IMR-90 (cell line): Measurements from ENCODE around the gene TENM4. TPM values are rescaled to one million over a fixed set of nuclear protein-coding genes. Genes with fewer than 3 reads are reported as not detected.

ENCODE experiments used
- ATAC-seq: fragments of 200-7000 bp; cut with Tn5 transposase; 2 replicates; pipeline ENCODE4 v1.9.1; 2020; ENCODE audit warnings: low read depth, mild to moderate bottlenecking, moderate library complexity
- BruUV-seq: library from RNA; stranded (reverse); fragments of 400-500 nt; replicated peaks from 2 replicates; lab custom pipeline; 2021; lab: Mats Ljungman, UMichigan
- CTCF ChIA-PET: fragments of 300-600 bp; formaldehyde crosslinking; extraction: SDS; loops from one replicate; lab custom pipeline; 2021; ENCODE audit warnings: antibody characterized with exemption; lab: Yijun Ruan, JAX
- POLR2A ChIA-PET: fragments of 300-600 bp; sonication (Branson Sonifier 250); formaldehyde crosslinking; loops from one replicate; lab custom pipeline; 2022; ENCODE audit warnings: antibody characterized with exemption; ENCODE audit not compliant: unreplicated experiment; lab: Charles Lee
- DNase-seq: peaks from one replicate; pipeline ENCODE4 v3.0.0; 2013
- H2AFZ ChIP-seq: replicated peaks from 2 replicates; pipeline ENCODE3; 2013; ENCODE audit warnings: low read length, mild to moderate bottlenecking; ENCODE audit not compliant: poor library complexity
- H2AK5ac ChIP-seq: 2 replicates; pipeline ENCODE4 v1.6.1; 2013; ENCODE audit warnings: low read depth, low read length, inconsistent platforms
- H2AK9ac ChIP-seq: replicated peaks from 2 replicates; pipeline ENCODE3; 2013; ENCODE audit warnings: mild to moderate bottlenecking, low read depth, low read length, moderate library complexity; ENCODE audit not compliant: poor library complexity
- H2BK120ac ChIP-seq: 2 replicates; pipeline ENCODE4 v1.6.1; 2013; ENCODE audit warnings: low read depth, low read length, inconsistent platforms
- H2BK15ac ChIP-seq: 3 replicates; pipeline ENCODE4 v1.6.1; 2013; ENCODE audit warnings: low read depth, low read length, inconsistent platforms
- H2BK20ac ChIP-seq: 2 replicates; pipeline ENCODE4 v1.6.1; 2013; ENCODE audit warnings: low read depth, mild to moderate bottlenecking, inconsistent platforms, low read length, moderate library complexity
- H2BK5ac ChIP-seq: 2 replicates; pipeline ENCODE4 v1.6.1; 2013; ENCODE audit warnings: mild to moderate bottlenecking, low read depth, low read length, inconsistent platforms; ENCODE audit not compliant: poor library complexity, severe bottlenecking
- H3K14ac ChIP-seq: replicated peaks from 2 replicates; pipeline ENCODE4 v1.6.1; 2013; ENCODE audit warnings: low read depth, low read length, inconsistent platforms
- H3K18ac ChIP-seq: 2 replicates; pipeline ENCODE4 v1.6.1; 2013; ENCODE audit warnings: low read depth, low read length, control low read depth
- H3K23ac ChIP-seq: 2 replicates; pipeline ENCODE4 v1.6.1; 2013; ENCODE audit warnings: low read depth, low read length, inconsistent platforms
- H3K27ac ChIP-seq: 2 replicates; pipeline ENCODE4 v1.5.1; 2013; ENCODE audit warnings: mild to moderate bottlenecking, control low read depth, low read length; ENCODE audit not compliant: insufficient read depth
- H3K27me3 ChIP-seq: 2 replicates; pipeline ENCODE4 v1.6.1; 2013; ENCODE audit warnings: low read length; ENCODE audit not compliant: control insufficient read depth, insufficient read depth
- H3K36me3 ChIP-seq: 2 replicates; pipeline ENCODE4 v1.6.1; 2013; ENCODE audit warnings: low read length, mixed read lengths; ENCODE audit not compliant: control insufficient read depth, insufficient read depth
- H3K4ac ChIP-seq: 2 replicates; pipeline ENCODE4 v1.6.1; 2013; ENCODE audit warnings: low read depth, low read length, inconsistent platforms
- H3K4me1 ChIP-seq: 2 replicates; pipeline ENCODE4 v1.6.1; 2013; ENCODE audit warnings: low read length, mixed read lengths; ENCODE audit not compliant: control insufficient read depth, insufficient read depth
- H3K4me2 ChIP-seq: 2 replicates; pipeline ENCODE4 v1.6.1; 2013; ENCODE audit warnings: low read depth, mild to moderate bottlenecking, control low read depth, low read length, moderate library complexity
- H3K4me3 ChIP-seq: 2 replicates; pipeline ENCODE4 v1.5.1; 2013; ENCODE audit warnings: low read depth, mild to moderate bottlenecking, control low read depth, low read length, moderate library complexity; ENCODE audit not compliant: insufficient read depth
- H3K56ac ChIP-seq: 2 replicates; pipeline ENCODE4 v1.6.1; 2013; ENCODE audit warnings: low read length, inconsistent platforms; ENCODE audit not compliant: insufficient read depth; ENCODE audit errors: extremely low read depth
- H3K79me1 ChIP-seq, 2 experiments: 2 replicates each; pipeline ENCODE4 v1.6.1; 2013; ENCODE audit warnings: low read length in 2 of 2, inconsistent platforms in 1 of 2, low read depth in 1 of 2
- H3K9ac ChIP-seq: 2 replicates; pipeline ENCODE4 v1.6.1; 2013; ENCODE audit warnings: low read depth, low read length, control low read depth
- H3K9me1 ChIP-seq: 2 replicates; pipeline ENCODE4 v1.6.1; 2013; ENCODE audit warnings: low read length, inconsistent platforms; ENCODE audit not compliant: insufficient read depth
- H3K9me3 ChIP-seq: 2 replicates; pipeline ENCODE4 v1.6.1; 2013; ENCODE audit warnings: low read length; ENCODE audit not compliant: control insufficient read depth, insufficient read depth
- H4K20me1 ChIP-seq: 2 replicates; pipeline ENCODE4 v1.6.1; 2013; ENCODE audit warnings: low read length, inconsistent platforms; ENCODE audit not compliant: insufficient read depth
- H4K5ac ChIP-seq: 2 replicates; pipeline ENCODE4 v1.6.1; 2013; ENCODE audit warnings: mild to moderate bottlenecking, low read depth, low read length, control low read depth
- H4K8ac ChIP-seq, 2 experiments: 2 replicates each; pipeline ENCODE4 v1.6.1; 2013; ENCODE audit warnings: low read depth in 2 of 2, low read length in 2 of 2, control low read depth in 1 of 2, inconsistent platforms in 1 of 2
- H4K91ac ChIP-seq: 2 replicates; pipeline ENCODE4 v1.6.1; 2013; ENCODE audit warnings: low read depth, low read length, inconsistent platforms; ENCODE audit not compliant: insufficient read depth
- BHLHE40 ChIP-seq: fragments of 150-350 bp; IDR thresholded peaks from 2 replicates; pipeline ENCODE4 v1.6.1; 2016; ENCODE audit warnings: mild to moderate bottlenecking, low read depth, low read length
- CEBPB ChIP-seq: IDR thresholded peaks from 2 replicates; pipeline ENCODE4 v1.6.1; 2012; ENCODE audit warnings: low read depth, low read length, improper control_type of control experiment
- CHD1 ChIP-seq: IDR thresholded peaks from 2 replicates; pipeline ENCODE4 v1.6.1; 2012; ENCODE audit warnings: low read depth, low read length, improper control_type of control experiment
- FOS ChIP-seq: fragments of 150-350 bp; IDR thresholded peaks from 2 replicates; pipeline ENCODE4 v1.6.1; 2016; ENCODE audit warnings: low read depth, low read length
- MAFK ChIP-seq: IDR thresholded peaks from 2 replicates; pipeline ENCODE4 v1.6.1; 2012; ENCODE audit warnings: low read depth, low read length, improper control_type of control experiment
- MAZ ChIP-seq: IDR thresholded peaks from 2 replicates; pipeline ENCODE4 v1.6.1; 2012; ENCODE audit warnings: low read depth, mild to moderate bottlenecking, low read length, improper control_type of control experiment, moderate library complexity, borderline replicate concordance
- MXI1 ChIP-seq: IDR thresholded peaks from 2 replicates; pipeline ENCODE4 v1.6.1; 2012; ENCODE audit warnings: low read depth, mild to moderate bottlenecking, low read length, moderate library complexity, borderline replicate concordance
- NFE2L2 ChIP-seq: fragments of 150-350 bp; IDR thresholded peaks from 2 replicates; pipeline ENCODE4 v1.6.1; 2016; ENCODE audit warnings: low read depth, mild to moderate bottlenecking, low read length
- POLR2A ChIP-seq: IDR thresholded peaks from 2 replicates; pipeline ENCODE4 v1.6.1; 2012; ENCODE audit warnings: mild to moderate bottlenecking, low read depth, low read length
- RCOR1 ChIP-seq: IDR thresholded peaks from 2 replicates; pipeline ENCODE4 v1.6.1; 2012; ENCODE audit warnings: mild to moderate bottlenecking, low read length, improper control_type of control experiment; ENCODE audit not compliant: insufficient replicate concordance
- RFX5 ChIP-seq: IDR thresholded peaks from 2 replicates; pipeline ENCODE4 v1.8.0; 2012; ENCODE audit warnings: low read depth, mild to moderate bottlenecking, low read length, moderate library complexity
- SMC3 ChIP-seq: fragments of 150-350 bp; IDR thresholded peaks from 2 replicates; pipeline ENCODE4 v1.6.1; 2016; ENCODE audit warnings: low read depth, mild to moderate bottlenecking, antibody characterized with exemption, low read length, moderate library complexity
- USF2 ChIP-seq: fragments of 150-350 bp; IDR thresholded peaks from 2 replicates; pipeline ENCODE4 v1.6.1; 2017; ENCODE audit warnings: mild to moderate bottlenecking, antibody characterized with exemption, low read length, low read depth
- WGBS, 2 experiments: methylation state at CpG; one replicate each; pipeline versions ENCODE4 v1.1.5 to v1.1.7; 2013; ENCODE audit warnings: missing lambda C conversion rate in 2 of 2; ENCODE audit not compliant: insufficient read length in 1 of 2; ENCODE audit errors: extremely low coverage in 2 of 2; 5-methylcytosine and 5-hydroxymethylcytosine counted together
- dilution Hi-C: fragments of 300-500 bp; cut with HindIII; formaldehyde crosslinking; loops from one replicate; pipeline ENCODE4 v1.14.3; 2018; ENCODE audit warnings: low sequenced_read_pairs; ENCODE audit not compliant: unreplicated experiment
- in situ Hi-C: fragments of 300-500 bp; cut with MboI; formaldehyde crosslinking; loops from 3 replicates; pipeline ENCODE4 v1.14.3; 2019; ENCODE audit warnings: low sequenced_read_pairs, inconsistent platforms, mixed read lengths
- intact Hi-C: fragments of 100-400 bp; cut with micrococcal nuclease; formaldehyde crosslinking; loops from 2 replicates; pipeline ENCODE4 v1.10.0; 2022
- polyA plus RNA-seq, 3 experiments: library from polyadenylated mRNA; depleted of rRNA; stranded (reverse); fragments of >200 nt; gene quantifications; 2 replicates each; pipeline ENCODE4 v1.2.3, GENCODE V29; 2012; ENCODE audit warnings: low replicate concordance in 1 of 3
- total RNA-seq: library from RNA; depleted of rRNA; stranded (reverse); fragments of >200 nt; gene quantifications from 2 replicates; pipeline ENCODE4 v1.2.3, GENCODE V29; 2012

The TENM4 gene
- total and polyA plus RNA-seq, 2 of the 4 experiments (the other 2 are of a cell fraction): 7.4 to 9.0 TPM

- TF ChIP-seq NFE2L2 (no peak), BHLHE40 (no peak), CEBPB (no peak), MAZ (no peak), SMC3 (no peak), MXI1 (no peak), CHD1 (no peak), USF2 (no peak), POLR2A (no peak), FOS (no peak), RCOR1 (no peak), RFX5 (no peak), MAFK (no peak)
- 83% methylated on average over 2 of the region's 4 CpGs; no CpG with 5 or more reads in 1 of the 2 experiments for WGBS, 2 experiments
- intact Hi-C loops: no loop called here
- Histone ChIP-seq H3K4me2 (no peak overlapping the region), H3K9me3 (no peaks in the 10 kb centered on the region), H4K5ac (no peak overlapping the region), H3K9me1 (peaks cover 2% of the 10 kb centered on the region; the same call in 1 of the 2 replicates), H3K36me3 (no peaks in the 10 kb centered on the region), H2BK15ac (no peak overlapping the region), H3K79me1 (no peaks in the 10 kb centered on the region), H3K4me1 (peaks cover 10% of the 10 kb centered on the region), H3K23ac (no peak overlapping the region), H3K14ac (0 out of 2 replicates have a peak overlapping the region, but pooled peaks have one; percentile 44), H4K91ac (no peak overlapping the region), H2BK20ac (no peak overlapping the region), H2BK5ac (no peak overlapping the region), H3K9ac (no peak overlapping the region), H2AK9ac (no peak overlapping the region), H2AK5ac (no peak overlapping the region), H3K27ac (no peak overlapping the region), H2BK120ac (no peak overlapping the region), H3K27me3 (no peaks in the 10 kb centered on the region), H3K56ac (no peak overlapping the region), H4K20me1 (no peaks in the 10 kb centered on the region), H3K4ac (no peak overlapping the region), H4K8ac (no peak overlapping the region), H3K18ac (no peak overlapping the region), H2AFZ (no peak overlapping the region), H3K4me3 (no peak overlapping the region)
- CTCF ChIA-PET: no interaction called here
- BruUV-seq: no TSS peak
- in situ Hi-C loops: no loop called here
- POLR2A ChIA-PET: no interaction called here
- dilution Hi-C loops: no loop called here
- ATAC-seq (no peak), DNase-seq (no peak)
Measured at GRCh38 chr11:79074547-79074946, 366.3 kb downstream of the TENM4 start.
